Stimulated activated CD8-positive, alpha-beta memory T cell treated with anti-CD3 and anti-CD28 coated beads, Interleukin-2, amount 100 ng/mL, for 48 hours (primary cell): ENCODE data around the gene NAT10.
"Not testable (repeated sequence)": the region's sequence is repeated elsewhere in the genome, so short reads cannot be mapped to it uniquely, and the experiment has no call there.

Experiments
- DNase-seq, 2 donors: peaks; one replicate each; pipeline ENCODE4 v3.0.0-alpha.2; 2020; ENCODE audit warnings: low read depth in 2 of 2

Gene NAT10

DNA sequence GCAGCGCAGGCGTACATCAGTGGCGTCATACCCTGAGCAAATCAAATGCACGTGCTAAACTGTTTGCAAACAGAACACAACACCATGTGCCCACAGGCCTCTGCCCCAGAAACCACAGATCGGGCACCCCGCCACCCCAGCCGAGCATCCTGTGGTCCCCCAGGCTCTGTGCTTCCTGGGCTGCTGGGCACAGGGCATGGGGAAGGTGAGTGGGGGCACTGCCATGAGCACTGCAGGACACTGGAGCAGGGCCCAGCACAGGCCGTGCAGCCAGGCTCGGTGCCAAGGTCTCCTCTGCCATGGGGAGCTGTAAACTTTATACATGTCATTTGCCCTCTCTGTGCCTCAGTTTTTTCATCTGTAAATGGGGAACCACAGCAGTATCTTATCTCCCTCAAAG, 62.5 kb downstream of the NAT10 start:
- DNase-seq = no peak

DNA sequence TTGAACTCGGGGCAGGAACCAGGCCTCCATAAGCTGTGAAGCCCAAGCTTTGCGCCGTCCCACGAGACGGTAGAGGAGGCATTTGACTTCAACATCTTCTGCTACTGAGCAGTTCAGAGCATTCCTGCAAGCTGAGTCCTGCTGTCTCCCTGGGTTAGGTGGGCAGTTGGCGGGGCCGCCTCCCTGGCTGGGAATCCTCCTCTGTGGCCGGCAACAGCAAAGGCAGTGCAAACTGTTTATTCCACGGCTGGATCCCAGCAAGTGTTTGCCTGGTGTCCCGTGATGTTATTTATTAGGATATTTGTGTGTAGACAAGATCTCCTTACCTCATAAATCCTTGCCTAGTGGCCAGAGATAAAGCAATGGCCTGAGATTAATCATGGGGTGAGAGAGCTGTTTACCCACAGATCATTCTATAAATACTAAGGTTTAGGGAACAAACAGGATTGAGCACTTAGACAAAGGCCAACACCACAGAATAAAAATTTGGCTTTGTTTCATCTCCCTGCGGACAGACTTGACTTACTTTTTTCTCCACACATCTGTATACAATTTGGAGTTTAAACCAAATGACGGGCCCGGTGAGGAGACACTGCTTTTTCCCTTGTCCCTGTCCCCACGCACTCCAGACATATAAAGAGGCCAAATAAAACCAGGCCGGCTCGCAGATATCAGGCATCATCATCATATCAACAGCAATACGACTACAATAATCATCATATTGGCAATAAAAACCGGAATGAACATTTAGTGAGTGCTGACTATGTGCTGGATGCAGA, 63.4 kb downstream of the NAT10 start:
- no peak for DNase-seq

GRCh38 chr11:34169686-34170085, 64.3 kb downstream of the NAT10 start:
- no peak for DNase-seq

GRCh38 chr11:34173050-34173449, 67.6 kb downstream of the NAT10 start:
- no peak for DNase-seq

GRCh38 chr11:34174412-34175041, 69.1 kb downstream of the NAT10 start:
- peak; percentile 79 to 80 for DNase-seq

DNA sequence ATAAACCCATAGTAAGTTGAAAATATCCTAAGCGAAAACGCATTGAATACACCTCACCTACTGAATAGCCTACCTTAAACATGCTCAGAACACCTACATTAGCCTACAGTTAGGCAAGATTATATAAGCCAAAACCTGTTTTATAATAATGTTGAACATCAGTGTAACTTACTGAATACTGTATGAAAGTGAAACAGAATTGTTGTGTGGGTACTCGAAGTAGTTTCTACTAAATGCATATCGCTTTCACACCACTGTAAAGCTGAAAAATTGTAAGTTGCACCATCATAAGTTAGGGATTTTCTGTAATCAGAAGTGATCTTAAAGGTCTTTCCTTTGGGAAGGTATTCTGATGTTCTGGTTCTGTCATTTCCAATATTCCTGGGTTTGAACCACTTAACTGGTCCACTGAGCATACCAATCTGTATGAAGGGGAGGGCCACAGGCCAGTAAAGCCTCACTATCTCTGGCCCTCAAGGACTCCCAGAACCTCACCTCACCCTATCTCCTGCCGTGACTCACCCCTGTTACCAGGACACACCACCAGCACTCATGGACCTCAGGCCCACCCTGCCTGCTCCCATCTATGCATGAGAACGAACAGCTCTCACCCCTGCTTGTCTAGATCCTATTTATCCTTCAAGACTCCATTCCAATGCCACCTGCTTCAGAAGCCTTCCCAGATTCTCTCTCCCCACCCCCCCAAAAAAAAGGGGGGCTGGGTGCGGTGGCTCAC, 70.0 kb downstream of the NAT10 start:
- DNase-seq = no peak

DNA sequence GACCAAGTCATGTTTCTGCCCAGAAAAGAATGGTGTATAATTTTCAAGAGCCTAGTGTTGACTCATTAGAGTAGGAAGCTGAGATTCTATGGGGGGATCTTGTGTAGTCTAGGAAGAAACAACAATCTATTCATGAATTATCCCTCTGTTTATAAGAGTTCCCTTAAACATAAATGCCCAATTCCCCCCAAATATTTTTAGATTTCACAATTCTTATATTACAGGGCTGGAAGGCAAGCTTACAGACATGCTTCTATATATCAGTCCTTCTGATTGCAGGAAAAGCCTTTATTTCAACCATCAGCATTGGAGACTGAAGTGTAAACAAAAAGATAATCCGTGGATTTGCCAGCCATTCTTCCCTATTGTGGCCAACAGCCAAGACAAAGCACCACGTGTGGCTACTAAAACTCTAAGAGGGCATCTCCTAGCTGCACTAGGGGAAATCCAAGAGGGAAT, 71.4 kb downstream of the NAT10 start:
- DNase-seq = no peak

DNA sequence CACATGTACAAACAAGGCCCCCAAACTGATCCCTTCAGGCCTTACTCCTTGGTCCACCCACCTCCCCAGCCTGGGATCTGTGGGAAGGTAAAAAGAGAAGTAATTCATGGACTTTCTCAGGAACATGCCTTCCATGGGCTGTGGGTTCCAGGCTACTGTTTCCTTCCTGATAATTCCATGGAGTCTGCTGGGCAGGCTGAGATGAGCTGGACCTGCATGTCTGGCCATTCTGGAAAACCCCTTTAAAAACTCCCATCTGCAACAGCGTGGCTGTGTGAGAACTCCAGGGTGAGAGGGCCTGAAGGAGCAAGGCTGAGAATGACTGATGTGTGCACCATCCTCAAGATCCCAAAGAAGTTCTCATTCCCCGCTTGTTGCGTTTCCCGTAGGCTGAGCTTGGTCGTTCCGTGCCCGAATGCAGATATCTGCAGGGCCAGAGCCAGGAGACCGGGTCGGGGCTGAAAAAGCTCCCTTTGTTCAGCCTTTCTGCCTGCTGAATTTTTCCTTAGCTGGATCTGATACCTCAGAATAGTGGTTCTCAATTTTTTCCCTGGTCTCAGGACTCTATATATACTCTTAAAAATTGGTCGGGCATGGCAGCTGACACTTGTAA, 72.9 kb downstream of the NAT10 start:
- DNase-seq = no peak

GRCh38 chr11:34179026-34179675, 73.7 kb downstream of the NAT10 start:
- no peak for DNase-seq

DNA sequence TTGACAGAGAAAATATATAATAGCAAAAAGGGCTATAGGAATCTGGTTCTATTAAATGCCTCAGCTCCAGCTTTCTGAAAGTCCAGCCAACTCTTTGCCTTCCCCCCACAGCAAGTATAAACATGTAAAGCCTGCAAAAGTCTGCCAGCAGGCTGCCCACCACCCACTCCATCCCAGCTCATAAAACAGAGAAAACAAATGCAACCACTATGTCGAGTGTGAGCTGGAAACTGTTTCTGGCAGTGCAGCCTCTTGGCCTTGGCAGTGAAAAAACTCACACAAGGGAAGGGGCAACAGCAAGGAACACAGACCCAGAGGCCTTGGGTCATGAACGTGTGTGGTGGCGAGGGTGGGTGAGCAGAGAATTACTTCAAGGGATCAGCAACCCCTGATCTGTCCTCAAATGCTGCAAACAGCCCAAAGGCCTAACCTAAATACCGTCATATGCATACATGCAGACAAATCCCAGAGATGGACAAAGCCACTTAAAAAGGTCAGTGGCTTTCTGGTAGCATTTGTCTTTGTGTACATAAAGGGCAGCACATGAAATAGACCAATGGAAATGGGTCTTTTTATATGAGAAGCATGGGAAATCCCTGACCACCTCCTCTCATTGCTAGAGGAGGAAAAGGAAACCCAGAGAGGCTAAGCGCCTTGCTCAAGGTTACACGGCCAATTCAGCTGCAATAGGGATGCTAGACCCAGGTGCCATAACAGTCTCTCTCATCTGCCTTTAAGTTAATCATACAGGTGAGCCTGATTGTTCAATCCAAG, 74.8 kb downstream of the NAT10 start:
- no peak for DNase-seq

- DNase-seq = not testable (repeated sequence)
These were observed 75.4 kb downstream of the NAT10 start for GRCh38 chr11:34180814-34181165.

GRCh38 chr11:34181251-34181650, 75.8 kb downstream of the NAT10 start:
- DNase-seq = no peak

DNA sequence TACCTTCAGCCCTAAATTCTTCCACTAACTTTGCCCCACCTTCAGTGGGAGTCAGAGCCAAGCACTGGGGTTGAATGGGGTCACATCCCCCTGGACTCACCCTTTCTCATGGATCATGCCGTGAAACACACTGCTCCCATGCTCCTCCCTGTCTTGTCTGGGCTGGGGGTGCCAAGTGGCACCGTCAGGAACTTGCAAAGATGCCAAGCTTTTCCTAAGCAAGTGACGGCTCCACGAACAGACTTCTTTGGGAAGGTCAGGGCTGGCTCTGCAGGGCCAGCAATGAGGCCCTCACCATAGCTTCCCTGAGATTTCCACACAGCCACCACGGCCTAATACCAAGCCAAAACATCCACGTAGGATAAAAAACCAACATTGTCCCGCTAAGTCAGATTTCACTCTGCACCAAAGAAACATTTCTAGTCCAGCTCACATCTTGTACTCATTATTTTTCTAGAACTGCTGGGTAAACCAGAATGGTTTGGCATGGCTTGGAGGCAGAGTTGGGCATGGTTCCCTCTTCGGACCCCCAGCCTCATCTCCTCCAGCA, 76.5 kb downstream of the NAT10 start:
- DNase-seq = no peak

DNA sequence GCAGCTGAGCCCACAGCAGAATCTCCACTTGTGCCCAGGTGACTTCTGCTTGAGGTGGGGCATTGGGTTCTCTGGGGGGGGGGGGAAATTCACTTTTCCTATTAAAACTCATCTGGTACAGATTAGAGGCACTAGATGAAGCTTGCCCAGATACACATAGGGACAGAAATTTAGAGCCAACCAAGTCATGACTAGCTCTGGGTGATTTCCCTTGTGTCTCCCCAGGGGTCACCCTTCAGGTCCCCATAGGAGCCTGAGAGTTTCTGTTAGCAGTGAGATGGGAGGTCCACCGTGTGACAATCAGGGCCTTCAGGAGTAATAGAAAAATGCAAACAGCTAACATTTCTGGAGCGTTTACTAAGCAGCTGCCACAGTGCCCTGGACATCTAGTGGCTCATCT, 77.0 kb downstream of the NAT10 start:
- DNase-seq = no peak

DNA sequence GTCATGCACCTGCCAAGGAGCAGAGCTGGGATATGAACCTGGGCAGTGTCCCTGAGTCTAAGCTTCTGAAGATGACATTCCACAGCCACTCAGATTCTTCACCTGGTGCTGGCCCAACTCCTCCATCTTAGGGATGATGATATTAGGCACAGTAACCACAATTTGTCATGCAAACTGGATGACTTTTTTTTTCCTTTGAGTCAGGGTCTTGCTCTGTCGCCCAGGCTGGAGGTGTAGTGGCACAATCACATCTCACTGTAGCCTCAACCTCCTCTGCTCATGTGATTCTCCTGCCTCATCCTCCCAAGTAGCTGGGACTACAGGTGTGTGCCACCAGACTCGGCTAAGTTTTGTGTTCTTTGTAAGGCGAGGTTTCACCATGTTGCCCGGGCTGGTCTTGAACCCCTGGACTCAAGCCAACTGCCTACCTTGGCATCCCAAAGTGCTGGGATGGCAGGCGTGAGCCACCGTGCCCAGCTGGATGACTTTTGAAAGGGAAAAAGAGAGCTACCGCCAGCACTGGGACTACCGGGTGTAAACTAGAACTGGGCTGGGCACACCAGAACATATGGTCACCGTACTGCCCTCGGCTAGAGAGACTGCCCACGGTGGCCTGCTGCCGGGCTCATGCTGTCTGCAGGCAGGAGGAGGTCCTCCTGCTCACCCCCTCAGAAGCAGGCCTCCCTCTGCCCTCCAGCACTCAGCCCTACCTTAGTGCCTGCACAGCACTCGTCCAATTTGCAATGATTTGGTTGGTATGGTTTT, 77.7 kb downstream of the NAT10 start:
- no peak for DNase-seq

DNA sequence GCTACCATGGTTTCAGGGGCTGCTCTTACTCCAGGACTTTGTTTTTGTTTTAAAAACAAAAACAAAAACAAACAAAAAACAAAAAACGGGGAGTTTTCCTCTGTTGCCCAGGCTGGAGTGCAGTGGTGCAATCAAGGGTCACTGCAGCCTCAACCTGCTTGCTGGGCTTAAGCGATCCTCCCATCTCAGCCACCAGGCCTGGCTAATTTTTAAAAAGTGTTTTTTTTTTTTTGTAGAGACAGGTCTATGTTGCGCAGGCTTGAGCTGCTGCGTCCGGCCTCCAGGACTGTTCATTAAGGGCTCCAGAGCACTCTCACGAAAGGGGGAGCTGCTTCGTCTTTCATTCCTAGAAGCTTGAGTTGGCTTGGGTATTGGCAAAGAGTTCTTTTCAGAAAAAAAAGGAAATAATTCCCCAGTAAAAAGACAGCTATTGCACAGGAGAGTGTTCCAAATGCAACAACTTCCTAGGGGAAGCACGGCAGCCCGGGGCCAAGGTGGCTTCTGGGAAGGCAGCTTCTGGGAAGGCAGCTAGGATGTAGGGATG, 78.5 kb downstream of the NAT10 start:
- DNase-seq = no peak

- DNase-seq = no peak
These were observed 79.1 kb downstream of the NAT10 start for GRCh38 chr11:34184505-34185015.

- DNase-seq = no peak
These were observed 80.8 kb downstream of the NAT10 start for GRCh38 chr11:34185926-34186841.
